Astrocyte (in vitro differentiated cells and primary cell): ENCODE results near the gene ECT2.

Experiments
- CTCF ChIP-seq: IDR thresholded peaks from 2 replicates; pipeline ENCODE4 v1.5.1; 2011; ENCODE audit warnings: low read depth, mild to moderate bottlenecking, inconsistent platforms, low read length, moderate library complexity; ENCODE audit not compliant: insufficient read depth
- EZH2 ChIP-seq: IDR thresholded peaks from 2 replicates; pipeline ENCODE4 v1.6.1; 2012; ENCODE audit warnings: mild to moderate bottlenecking, low read length, inconsistent platforms; ENCODE audit not compliant: insufficient read depth

GRCh38 chr3:172766241-172766640 lies 15.7 kb downstream of the ECT2 start:
- TF ChIP-seq CTCF (no peak), EZH2 (no peak)
